GM18873 (cell line): Measurements from ENCODE around the gene GPR161.

Source experiments
- ATAC-seq: cut with Tn5 transposase; IDR thresholded peaks from one replicate; pipeline ENCODE4 v1.9.1; 2021; ENCODE audit warnings: mild to moderate bottlenecking, moderate library complexity, moderate number of reproducible peaks; ENCODE audit not compliant: unreplicated experiment, low FRiP score

Gene GPR161

DNA sequence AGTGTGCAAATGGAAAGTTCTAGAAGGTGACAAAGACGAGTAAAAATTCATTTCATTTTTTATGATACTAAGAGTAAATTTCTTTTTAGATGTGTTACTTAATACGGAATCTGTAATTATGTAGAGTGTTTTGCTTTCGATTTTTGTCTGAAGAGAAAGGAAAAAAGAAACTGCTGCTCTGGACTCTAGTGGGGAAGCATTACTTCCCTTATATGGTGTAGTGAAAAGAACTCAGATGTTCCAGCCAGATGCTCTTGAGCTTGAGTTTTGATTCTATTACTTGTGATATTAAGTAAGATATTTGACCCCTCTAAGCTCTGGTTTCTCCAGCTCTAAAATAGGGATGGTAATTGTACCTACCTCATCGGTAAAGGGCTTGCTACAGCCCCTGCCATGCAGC lies 12.2 kb upstream of the GPR161 start:
- ATAC-seq = peak; percentile 66

DNA sequence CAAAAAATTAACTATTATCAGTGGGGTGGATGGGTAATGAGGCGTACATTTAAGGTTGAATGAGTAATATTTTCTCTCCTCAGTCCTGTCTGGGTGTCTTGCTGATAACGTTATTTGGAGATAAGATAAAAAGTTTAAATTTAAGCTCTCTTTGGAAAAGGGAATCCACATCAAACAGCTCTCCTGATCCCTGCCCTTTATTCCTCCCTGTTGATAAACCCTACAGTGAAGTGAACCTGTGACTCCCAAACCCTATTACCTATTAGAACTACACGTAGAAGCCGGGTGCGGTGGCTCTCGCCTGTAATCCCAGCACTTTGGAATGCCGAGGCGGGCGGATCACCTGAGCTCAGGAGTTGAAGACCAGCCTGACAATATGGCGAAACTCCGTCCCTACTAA lies 9.9 kb upstream of the GPR161 start:
- ATAC-seq = no peak

DNA sequence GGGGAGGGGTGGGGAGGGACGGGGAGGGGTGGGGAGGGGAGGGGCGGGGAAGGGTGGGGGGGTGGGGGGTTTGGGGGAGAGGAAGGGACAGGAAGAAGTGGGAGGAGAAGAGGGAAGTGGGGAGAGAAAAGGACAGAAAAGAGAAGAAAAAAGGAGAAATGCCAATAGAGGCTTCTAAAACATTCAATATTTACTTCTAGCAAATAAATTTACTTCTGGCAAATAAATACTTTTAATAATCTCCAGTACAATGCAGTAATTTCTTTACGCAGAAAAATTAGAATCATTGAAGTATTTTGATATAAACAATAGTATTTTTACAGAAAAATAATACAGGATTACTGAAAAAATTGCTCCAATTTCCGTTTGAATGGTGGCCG lies 9.4 kb upstream of the GPR161 start:
- ATAC-seq = no peak

GRCh38 chr1:168145184-168146159 lies 8.7 kb upstream of the GPR161 start:
- ATAC-seq = peak; percentile 74

GRCh38 chr1:168141871-168142385 lies 5.2 kb upstream of the GPR161 start:
- ATAC-seq = no peak

DNA sequence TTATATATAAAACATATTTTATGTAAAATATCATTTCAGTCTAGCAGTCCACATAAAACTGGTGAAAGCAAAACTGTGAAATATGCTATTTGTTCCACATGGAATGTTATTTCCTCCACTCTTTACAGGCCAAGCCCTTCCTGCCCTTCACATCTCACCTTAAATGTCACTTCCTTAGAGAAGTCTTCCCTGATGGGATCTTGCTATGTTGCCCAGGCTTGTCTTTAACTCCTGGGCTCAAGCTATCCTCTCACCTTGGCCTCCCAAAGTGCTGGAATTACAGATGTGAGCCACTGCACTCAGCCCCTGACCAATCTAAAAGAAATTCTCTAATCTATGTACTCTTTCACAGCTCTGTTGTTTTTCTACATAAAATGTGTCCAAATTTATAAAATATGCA lies 2.3 kb upstream of the GPR161 start:
- ATAC-seq = no peak

- ATAC-seq = no peak
These were observed 1.4 kb upstream of the GPR161 start for GRCh38 chr1:168138134-168138533.

- ATAC-seq = no peak
These were observed 738 bp upstream of the GPR161 start for GRCh38 chr1:168137515-168137821.

GRCh38 chr1:168135921-168136708 lies 615 bp downstream of the GPR161 start:
- no peak for ATAC-seq

DNA sequence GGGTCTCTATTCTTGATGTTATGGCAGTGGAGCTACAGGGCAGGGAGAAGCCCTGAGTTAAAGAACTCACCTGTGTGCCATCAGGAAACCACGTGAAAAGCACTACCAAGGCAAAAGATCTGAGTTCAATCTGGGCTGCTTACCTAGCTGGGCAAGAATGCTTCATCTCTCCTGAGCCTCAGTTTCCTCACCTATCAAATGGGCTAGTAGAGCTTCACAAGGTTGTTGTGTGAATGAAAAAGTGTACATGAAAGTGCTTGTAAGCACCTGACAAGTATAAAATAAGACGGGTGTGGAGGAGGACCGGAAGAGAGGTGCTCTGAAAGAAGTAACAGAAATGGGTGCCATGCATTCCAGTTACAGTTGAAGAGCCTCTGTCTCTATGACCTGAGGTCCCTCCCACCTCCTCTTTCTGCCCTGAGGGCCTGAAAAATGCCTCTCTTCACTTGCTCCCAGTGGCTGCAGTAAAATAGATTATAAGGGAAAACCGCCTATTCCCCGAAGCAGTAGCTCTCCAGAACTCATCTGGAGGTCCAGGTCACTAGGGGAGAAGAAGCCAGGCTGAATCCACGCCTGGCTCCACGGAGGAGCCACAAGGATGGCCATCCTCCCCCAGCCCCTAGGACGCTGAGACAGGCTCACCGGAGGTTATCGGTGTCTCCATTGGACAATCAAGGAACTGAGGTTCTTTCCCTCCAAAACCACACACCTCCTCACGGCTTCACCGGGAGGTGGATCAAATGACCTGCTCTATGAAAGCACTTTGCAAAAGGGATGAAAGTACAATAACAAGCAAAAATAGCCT lies 1.4 kb downstream of the GPR161 start:
- ATAC-seq = no peak

DNA sequence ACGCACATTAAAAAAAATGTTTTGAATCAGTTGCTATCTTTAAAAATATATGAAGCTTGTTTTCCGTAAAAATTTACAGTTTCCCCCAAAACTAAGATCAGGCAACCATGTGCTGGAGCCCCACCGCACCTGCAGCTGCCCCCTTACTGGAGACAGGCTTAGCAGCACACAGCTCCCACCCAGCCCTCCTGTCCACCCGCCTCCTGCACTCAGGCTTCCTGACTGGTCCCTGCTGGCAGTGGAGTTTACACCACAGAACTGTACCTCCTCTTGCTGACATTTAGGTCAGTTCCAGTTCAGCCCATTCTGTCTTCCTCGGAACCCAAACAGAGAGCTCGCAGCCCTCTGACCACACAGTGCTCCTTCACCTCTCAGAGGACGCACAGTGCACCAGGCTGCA lies 2.1 kb downstream of the GPR161 start:
- ATAC-seq = no peak

DNA sequence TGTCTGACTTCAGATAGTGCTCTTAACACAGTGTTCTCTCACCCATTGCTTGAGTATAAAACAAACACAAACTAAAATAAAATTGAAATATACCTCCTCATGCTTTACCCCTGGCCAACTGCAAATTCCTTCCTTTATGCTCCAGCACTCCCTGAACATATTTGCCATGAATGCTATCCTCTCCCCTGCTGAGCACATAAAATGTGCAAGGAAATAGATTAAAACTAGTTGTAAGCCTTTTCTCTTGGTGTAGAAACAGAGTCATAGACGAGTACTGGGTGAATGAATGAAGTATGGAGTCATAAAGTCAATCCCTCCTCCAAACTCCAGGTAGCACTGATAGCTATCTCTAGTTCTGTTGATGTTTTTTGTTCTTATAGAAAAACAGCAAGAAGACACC lies 2.6 kb downstream of the GPR161 start:
- no peak for ATAC-seq

DNA sequence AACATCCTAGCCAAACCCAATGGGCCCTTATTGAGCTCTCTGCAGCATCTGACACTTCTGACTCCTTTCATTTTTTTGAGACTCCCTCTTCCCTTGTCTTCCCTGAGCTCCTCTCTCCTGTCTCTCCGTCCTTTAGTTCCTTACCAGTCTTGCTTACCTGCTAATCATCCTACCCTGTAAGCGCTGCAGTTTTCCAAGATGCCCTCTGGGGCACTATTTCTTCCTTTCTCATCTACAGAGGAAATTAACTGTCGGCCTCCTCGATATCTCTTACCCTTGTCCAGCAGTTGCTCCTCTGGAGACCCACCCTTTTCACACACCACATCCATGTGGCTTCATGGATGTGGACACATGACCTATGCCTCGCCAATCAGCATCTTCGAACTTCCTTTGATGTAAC lies 6.8 kb downstream of the GPR161 start:
- ATAC-seq = no peak

DNA sequence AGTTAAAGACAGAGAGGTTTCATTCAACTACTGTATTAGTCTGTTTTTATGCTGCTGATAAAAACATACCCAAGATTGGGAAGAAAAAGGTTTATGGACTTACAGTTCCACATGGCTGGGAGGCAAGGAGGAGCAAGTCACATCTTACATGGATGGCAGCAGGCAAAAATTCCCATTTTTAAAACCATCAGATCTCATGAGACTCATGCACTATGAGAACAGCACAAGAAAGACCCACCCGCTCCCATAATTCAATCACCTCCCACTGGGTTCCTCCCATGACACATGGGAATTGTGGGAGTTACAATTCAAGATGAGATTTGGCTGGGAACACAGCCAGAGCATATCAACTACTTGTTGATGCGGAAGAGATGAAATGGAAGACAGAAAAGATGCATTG lies 9.2 kb downstream of the GPR161 start:
- no peak for ATAC-seq

- ATAC-seq = no peak
These were observed 11.7 kb downstream of the GPR161 start for GRCh38 chr1:168125051-168125450.

DNA sequence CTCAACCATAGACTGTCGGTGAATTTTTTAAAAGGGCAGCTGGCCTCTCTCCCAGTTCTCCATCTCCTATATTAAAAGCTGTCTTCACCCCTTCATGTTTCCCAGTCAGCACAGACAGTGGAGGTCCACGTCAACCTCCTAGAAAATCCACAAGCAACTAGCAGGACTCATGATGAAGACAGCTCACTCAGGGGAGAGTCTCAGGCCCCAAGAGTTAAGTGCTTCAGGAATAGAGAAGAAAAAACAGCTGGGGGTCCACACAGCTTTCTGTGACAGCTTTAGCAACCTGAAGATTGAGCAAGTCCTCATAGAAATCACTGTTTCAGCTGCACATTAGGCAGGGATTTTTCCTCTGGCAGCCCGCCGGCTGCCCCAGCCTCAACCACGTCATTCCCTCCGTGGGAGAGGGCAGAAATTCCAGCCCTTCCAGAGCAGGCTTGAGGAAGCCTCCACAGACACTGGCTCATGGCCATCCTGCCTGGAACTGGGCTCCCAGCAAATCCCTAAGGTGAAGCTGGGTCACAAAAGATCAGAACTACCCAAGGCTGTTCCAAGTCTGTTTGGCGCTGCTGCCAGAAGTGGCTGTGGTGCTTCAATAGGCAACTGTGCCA lies 15.2 kb downstream of the GPR161 start:
- no peak for ATAC-seq

DNA sequence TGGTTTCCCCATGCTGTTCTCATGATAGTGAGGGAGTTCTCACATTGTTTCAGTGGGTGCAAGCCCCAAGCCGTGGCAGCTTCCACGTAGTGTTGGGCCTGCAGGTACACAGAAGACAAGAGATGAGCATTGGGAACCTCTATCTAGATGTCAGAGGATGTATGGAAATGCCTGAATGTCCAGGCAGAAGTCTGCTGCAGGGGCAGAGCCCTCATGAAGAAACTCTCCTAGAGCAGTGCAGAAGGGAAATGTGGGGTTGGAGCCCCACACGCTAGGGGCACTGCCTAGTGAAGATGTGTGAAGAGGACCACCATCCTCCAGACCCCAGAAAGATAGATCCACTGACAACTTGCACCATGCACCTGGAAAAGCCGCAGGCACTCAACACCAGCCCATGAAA lies 17.0 kb downstream of the GPR161 start:
- ATAC-seq = no peak

DNA sequence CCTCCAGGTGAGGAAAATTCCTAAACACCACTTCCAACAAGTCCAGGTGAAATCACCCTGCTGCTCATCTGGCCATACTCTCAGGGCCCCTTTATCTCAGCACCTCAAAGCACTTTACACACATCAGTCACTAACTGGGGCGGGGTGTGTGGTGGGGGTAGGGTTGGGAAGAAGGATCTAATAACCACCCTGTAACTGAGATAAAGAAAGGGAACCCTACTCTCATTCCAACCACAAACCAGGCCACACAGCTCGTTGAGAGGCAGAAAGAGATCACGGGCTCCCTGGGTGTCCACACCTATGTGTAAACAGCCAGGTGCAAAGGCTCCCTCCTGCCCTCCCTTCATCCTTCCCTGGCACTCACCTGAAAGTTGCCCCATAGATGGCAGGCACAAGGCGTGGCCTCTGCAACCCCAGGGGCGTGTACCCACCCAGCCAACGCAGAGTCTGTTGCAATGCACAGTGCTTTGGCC lies 20.4 kb downstream of the GPR161 start:
- ATAC-seq = no peak

DNA sequence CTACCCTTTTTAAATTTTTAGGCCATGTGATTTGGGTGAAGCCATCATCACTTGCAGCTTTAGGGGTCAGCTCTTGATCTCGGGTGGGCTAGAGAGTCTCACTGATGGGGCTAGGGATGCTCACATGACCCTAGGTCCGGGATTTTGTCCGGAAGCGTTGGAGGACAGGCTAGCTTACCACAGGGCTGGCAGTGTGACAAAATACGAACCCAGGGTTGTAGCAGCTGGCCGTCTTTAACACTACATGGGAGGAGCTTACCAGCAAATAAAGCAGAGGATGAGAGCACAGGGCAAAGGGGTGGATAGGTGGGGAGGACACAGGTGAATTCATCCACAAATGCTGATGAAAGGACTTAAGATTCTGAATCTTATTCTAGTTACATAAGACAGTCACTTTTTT lies 21.9 kb downstream of the GPR161 start:
- no peak for ATAC-seq

DNA sequence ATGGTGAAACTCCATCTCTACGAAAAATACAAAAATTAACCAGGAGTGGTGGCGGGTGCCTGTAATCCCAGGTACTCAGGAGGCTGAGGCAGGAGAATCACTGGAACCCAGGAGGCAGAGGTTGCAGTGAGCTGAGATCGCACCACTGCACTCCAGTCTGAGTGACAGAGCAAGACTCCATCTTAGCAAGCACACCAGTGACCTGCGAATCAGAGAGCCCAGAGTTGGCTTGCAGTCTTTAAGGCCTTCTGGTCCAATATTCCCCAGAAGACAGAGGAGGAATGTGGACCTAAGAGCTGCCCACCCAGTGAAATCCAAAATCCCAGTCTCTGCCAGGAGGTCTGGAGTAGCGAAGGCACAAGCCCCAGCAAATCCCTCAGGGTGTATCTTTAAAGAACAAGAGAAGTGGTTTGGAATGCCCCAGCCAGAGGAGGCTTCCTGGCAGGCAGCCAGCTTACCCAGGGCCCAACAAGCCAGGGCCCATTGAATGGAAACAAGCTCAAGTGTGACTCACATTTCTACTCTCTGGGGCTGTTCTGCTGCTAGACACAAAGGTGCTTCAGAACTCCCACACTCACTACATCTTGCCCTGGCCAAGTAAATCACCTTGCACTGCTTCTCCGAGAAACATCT lies 23.9 kb downstream of the GPR161 start:
- no peak for ATAC-seq
